ENCODE data around the gene NEK6.
A peak's percentile ranks its signal among the peaks of the same experiment; 100 is the strongest.

The NEK6 gene

DNA sequence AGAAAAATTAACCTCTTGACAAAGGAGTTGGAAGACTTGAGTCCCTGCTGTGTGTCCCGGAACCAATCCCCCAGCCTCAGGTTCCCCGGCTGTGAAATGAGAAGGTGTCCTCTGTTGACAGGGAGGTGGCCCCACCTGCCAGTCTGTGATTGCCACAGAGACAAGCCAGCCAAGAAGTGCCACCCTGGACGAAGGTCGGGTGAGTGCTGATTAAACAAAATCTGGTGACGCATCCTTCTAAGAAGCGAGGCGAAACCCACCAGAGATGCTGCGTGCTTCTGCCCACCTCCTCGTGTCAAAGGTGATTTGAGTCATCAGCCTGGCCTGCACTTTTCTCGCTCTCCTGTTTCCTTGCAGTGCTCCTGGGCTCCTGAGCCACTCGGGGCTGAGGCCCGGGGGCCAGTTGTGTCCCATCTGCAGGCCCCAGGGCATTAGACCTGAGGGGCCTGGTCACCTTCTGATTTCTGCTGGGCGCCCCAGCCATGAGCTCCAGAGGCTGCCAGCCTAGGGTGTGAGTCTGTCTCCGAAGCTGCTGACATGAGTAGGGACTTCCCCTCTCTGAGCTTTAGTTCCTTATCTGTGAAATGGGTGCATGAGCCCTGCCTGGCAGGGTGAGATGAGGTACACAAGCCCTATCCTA, 28.7 kb downstream of the NEK6 start:
- no peak overlapping the region for H3K27ac Mint-ChIP-seq
- H3K36me3 Mint-ChIP-seq (ENCODE audit: low read depth), result no peaks in the 10 kb centered on the region
- peaks cover 14% of the 10 kb centered on the region for H3K4me1 Mint-ChIP-seq (ENCODE audit: low read depth)
- no peaks in the 10 kb centered on the region for H3K9me3 Mint-ChIP-seq
- peak overlapping the region; percentile 19 for H3K4me3 Mint-ChIP-seq
- peaks cover 3% of the 10 kb centered on the region for H3K27me3 Mint-ChIP-seq (ENCODE audit: low read depth)

DNA sequence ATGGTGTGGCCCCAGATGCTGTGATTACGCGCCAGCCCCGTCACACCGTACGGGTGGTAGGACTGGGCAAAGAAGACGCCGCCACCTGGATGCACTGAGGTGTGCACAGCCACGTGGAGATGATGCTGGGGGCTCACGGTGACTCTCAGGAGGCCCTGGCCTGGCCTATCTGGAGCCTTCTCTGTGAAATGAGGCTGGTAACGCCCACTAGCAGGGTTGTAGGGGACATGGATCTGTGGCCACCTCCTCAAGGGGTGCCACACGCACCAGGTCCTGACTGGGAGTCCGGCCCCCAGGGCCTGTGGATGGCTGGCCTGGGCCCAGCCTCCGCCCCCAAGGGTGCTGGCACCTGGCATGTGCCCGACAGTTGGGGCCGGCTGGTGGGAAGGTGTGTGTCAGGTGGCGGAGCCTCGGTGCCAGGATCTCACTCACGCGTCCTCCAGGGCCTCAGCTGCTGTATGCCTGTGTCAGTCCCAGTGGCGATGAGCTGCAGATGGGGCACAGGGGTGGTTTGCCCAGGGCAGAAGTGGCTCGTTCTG, 32.4 kb downstream of the NEK6 start:
- Mint-ChIP-seq H3K4me1 (ENCODE audit: low read depth) (peaks cover 19% of the 10 kb centered on the region), H3K9me3 (no peaks in the 10 kb centered on the region), H3K27ac (no peak overlapping the region), H3K27me3 (ENCODE audit: low read depth) (peaks cover 11% of the 10 kb centered on the region), H3K36me3 (ENCODE audit: low read depth) (no peaks in the 10 kb centered on the region), H3K4me3 (no peak overlapping the region)

DNA sequence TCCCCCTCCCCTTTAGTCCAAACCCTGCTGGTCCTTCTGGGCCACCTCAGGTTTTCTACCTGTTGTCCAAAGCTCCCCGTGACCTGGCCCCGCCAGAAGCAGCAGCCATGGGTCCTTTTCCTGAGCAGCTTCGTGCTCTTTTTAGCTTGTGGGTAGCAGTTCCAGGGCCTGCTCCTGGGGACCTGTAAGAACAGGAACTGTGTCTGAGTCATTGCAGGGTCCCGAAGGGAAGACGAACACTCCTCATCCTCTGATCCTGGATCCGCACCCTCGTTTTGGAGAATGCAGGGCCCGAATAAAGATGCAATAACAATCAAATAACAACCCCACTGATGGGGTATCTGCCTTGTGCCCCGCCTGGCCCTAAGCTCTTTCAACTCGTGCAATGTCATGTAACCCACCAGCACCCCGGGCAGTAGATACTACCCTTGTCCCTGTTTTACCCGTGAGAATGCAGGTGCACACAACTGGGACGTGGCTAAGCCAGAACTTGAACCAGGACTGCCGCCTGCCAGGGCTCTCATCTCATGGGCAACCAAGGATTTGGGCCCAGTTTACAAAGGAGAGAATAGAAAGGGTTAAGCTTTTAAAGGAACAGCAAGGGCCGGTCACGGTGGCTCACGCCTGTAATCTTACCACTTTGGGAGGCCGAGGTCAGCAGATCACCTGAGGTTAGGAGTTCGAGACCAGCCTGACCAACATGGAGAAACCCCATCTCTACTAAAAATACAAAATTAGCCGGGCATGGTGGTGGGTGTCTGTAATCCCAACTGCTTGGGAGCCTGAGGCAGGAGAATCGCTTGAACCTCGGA, 33.2 kb downstream of the NEK6 start:
- peaks cover 11% of the 10 kb centered on the region for H3K27me3 Mint-ChIP-seq (ENCODE audit: low read depth)
- H3K4me3 Mint-ChIP-seq, result no peak overlapping the region
- no peaks in the 10 kb centered on the region for H3K9me3 Mint-ChIP-seq
- peaks cover 17% of the 10 kb centered on the region for H3K4me1 Mint-ChIP-seq (ENCODE audit: low read depth)
- H3K36me3 Mint-ChIP-seq (ENCODE audit: low read depth), result no peaks in the 10 kb centered on the region
- H3K27ac Mint-ChIP-seq, result no peak overlapping the region

DNA sequence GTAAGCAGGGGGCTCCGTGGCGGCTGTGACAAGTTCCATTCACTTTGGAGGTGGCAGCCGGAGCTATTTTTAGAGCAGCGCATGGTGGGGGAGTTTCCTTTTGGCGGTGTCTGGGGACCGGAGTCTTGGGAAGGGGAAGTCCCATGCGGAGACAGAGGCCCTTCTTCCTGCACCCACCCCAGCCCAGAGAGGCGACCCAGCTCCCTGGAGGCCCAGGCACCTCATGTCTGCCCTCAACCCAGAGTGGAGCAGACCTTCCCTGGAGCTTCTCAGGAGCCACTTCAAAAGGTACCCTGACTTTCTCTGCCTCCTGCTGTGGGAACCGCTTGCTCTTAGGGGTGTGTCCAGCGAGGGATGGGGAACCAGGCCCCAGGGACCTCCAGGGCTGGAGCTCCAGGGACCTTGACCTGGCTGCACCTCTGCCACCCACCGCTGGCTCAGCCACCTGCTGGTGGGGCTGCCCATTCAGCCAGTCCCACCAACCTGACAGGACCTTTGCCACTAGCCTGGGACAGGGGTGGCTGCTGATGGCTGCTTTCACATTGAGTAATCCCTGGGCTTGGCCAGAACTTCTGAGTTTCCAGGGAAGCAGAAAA, 34.1 kb downstream of the NEK6 start:
- H3K4me1 Mint-ChIP-seq (ENCODE audit: low read depth), result peaks cover 8% of the 10 kb centered on the region
- peaks cover 8% of the 10 kb centered on the region for H3K27me3 Mint-ChIP-seq (ENCODE audit: low read depth)
- H3K36me3 Mint-ChIP-seq (ENCODE audit: low read depth), result no peaks in the 10 kb centered on the region
- H3K27ac Mint-ChIP-seq, result no peak overlapping the region
- no peaks in the 10 kb centered on the region for H3K9me3 Mint-ChIP-seq
- H3K4me3 Mint-ChIP-seq, result no peak overlapping the region

DNA sequence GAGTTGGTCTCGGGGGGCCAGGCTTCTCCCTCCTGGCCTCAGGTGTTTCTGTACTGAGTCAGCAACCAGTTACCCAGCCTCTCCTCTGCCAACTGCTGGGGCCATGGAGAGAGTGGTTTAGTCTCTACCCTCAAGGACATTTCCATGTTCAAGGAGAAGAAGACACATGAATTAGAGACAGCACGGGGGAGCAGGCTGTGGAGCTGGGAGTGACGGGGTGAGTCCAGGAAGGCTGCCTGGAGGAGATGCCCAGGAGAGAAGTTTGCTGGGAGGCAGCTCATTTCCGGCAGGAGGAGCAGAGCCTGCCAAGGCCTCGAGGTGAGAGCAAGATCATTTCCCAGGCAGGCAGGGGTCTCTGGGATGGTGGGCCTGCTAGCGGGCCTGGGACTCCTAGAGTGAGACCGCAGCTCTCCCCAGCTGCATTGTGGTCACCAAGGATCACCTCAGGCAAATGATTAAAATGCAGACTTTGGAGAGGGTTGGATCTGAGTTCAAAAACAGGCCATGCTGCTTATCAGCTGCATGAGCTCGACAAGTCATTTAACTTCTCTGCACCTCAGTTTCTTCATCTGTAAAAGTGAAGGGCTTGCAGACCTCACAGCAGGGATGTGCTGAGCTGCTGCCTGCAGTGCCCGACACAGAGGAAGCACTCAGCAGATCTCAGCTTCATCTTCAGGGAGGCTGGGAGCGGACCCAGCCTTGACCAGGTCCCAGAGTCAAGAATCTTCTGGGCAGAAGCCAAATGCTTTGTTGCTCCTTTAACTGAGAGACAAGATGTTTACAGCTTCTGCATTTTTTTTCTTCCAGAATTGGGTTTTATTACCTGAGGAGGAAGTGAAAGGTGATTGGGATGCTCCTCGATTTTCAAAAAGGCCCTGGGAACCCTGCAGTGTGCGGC, 35.2 kb downstream of the NEK6 start:
- Mint-ChIP-seq H3K27ac (no peak overlapping the region), H3K27me3 (ENCODE audit: low read depth) (peaks cover 8% of the 10 kb centered on the region)

DNA sequence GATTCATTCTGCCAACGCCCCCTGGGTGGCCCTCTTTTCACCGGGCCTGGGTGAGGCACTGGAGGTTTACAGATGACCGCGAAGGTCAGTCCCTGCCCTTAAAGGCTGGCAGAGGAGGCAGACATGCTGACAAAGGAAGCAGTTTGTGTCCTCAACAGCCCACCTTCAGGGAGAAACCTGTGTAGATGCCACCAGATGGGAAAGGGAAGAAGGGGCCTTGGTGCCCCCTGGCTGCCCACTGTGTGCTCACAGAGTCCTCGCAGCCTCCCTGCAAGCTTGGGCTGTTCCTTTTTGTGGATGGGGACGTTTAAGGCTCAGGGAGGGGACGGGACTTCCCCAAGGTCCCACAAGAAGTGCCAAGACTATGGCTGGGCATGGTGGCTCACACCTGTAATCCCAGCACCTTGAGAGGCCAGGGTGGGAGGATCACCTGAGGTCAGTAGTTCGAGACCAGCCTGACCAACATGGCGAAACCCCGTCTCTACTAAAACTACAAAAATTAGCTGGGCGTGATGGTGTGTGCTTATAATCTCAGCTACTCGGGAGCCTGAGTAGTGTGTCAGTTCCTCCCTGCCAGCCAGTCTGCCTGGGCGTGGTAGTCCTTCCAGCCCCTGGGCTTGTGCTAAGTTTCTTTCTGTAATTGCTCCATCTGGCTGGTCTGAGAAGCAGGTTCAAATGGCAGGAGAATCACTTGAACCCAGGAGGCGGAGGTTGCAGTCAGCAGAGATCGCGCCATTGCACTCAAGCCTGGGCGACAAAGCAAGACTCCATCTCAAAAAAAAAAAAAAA, 36.2 kb downstream of the NEK6 start:
- no peaks in the 10 kb centered on the region for H3K36me3 Mint-ChIP-seq (ENCODE audit: low read depth)
- H3K4me1 Mint-ChIP-seq (ENCODE audit: low read depth), result peaks cover 8% of the 10 kb centered on the region
- H3K27me3 Mint-ChIP-seq (ENCODE audit: low read depth), result peaks cover 8% of the 10 kb centered on the region
- H3K4me3 Mint-ChIP-seq, result no peak overlapping the region
- H3K27ac Mint-ChIP-seq, result no peak overlapping the region
- no peaks in the 10 kb centered on the region for H3K9me3 Mint-ChIP-seq

More for the DNA sequence above, 35.2 kb downstream of the NEK6 start:
- Mint-ChIP-seq H3K9me3 (no peaks in the 10 kb centered on the region), H3K4me3 (no peak overlapping the region), H3K36me3 (ENCODE audit: low read depth) (no peaks in the 10 kb centered on the region), H3K4me1 (ENCODE audit: low read depth) (peaks cover 8% of the 10 kb centered on the region)

DNA sequence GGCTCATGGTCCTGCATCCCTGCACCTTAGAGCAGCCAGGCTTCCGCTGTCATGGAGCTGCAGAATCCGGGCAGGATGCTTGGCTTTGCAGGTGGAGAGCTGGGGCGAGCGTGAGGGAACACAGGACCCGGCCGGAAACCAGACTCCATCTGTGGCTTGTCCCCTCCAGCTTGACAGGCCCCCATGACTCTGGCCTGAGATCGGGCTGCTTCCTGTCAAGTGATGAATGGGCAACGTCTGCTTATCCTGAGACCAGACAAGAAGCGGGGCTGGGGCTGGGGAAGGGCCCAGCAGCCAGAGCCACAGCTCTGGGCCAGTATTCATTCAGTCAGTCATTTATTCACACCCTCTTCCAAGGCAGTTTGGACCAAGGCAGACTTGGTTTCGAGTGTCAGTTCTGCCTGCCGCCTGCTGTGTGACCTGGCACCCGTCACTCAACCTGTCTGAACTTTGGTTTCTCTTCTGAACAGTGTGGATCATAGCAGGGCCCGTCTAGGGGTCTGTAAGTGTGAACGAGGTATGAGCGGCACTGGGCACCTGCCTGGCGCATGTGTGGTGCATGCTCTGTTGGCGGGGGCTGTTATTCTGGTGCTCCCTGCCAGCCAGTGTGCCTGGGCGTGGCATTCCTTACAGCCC, 37.5 kb downstream of the NEK6 start:
- H3K36me3 Mint-ChIP-seq (ENCODE audit: low read depth), result no peaks in the 10 kb centered on the region
- H3K9me3 Mint-ChIP-seq, result no peaks in the 10 kb centered on the region
- H3K27me3 Mint-ChIP-seq (ENCODE audit: low read depth), result peaks cover 8% of the 10 kb centered on the region
- H3K27ac Mint-ChIP-seq, result no peak overlapping the region
- peaks cover 8% of the 10 kb centered on the region for H3K4me1 Mint-ChIP-seq (ENCODE audit: low read depth)
- H3K4me3 Mint-ChIP-seq, result no peak overlapping the region

DNA sequence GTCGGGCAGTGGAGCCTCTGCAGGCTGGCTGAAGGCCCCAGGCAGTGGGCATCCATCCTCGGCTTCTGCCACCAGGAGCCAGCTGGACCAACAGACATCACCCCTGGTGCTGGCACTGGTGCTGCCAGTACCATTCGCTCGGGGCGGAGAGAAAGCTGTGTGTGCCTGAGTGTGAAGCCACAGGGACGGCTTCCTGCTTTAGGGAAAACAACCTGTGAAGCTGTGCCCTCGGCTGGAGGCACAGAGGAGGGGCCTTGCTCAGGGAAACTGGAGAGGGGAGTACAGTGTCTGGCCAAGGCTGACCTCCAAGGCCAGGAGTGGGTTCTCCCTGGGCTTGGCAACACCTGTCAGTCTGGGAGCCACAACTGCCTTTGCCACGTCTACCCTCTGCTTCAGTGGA, 38.3 kb downstream of the NEK6 start:
- no peaks in the 10 kb centered on the region for H3K36me3 Mint-ChIP-seq (ENCODE audit: low read depth)
- no peak overlapping the region for H3K27ac Mint-ChIP-seq
- H3K27me3 Mint-ChIP-seq (ENCODE audit: low read depth), result peaks cover 8% of the 10 kb centered on the region
- no peaks in the 10 kb centered on the region for H3K9me3 Mint-ChIP-seq
- peaks cover 6% of the 10 kb centered on the region for H3K4me1 Mint-ChIP-seq (ENCODE audit: low read depth)
- no peak overlapping the region for H3K4me3 Mint-ChIP-seq

DNA sequence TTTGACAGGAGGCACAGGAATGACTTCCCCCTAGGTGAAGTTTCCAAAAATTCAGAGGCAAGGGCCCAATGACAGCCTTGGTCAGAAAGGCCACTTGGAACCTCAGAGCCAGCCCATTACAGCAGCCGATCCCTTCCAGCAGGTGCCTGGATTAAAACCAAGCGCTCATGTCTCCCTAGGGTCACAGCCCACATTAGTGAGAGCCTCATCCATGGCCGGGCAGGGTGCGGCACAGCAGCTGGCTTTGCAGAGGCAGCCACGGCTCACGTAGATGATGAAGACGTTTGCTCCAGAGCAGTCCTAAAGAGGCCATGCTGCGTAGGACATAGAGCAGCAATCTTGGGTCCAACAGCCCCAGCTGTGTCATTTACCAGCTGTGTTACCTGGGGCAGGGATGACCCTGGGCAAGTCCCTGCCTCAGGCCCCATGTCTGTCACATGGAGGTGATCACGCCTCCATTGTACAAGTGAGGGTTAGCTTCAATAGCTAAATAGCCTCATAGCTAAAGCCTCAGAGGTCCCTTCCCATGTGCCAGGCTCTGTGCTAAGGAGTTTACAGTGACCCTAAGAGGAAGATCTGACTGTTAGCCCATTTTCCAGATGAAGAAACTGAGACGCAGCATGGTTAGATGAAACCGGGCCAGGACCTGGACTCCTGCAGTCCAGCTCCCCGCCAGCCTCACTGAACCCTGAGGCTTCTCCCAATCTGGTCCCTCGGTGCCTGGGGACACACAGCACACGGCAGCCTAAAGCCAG, 39.2 kb downstream of the NEK6 start:
- Mint-ChIP-seq H3K27ac (no peak overlapping the region), H3K4me1 (ENCODE audit: low read depth) (peaks cover 2% of the 10 kb centered on the region), H3K9me3 (no peaks in the 10 kb centered on the region), H3K4me3 (no peak overlapping the region), H3K27me3 (ENCODE audit: low read depth) (peaks cover 8% of the 10 kb centered on the region), H3K36me3 (ENCODE audit: low read depth) (no peaks in the 10 kb centered on the region)

DNA sequence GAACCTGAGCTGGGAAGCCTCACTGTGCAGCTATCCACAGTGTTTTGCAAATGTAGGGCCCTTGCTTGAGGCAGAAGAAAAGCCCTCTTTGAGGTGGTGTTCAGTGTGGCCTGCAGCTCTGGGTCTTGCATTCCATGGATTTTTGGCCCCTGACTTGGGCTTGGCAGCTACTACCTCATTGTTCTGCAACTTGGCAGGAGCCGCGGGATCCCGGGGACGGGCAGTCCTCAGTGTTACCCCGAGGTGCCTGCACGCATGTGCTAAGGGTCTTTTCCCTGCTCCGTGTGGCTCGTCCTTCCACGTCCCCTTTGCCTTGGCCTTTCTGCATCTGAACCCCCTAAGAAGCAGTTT, 39.8 kb downstream of the NEK6 start:
- Mint-ChIP-seq H3K4me1 (ENCODE audit: low read depth) (peaks cover 2% of the 10 kb centered on the region), H3K4me3 (no peak overlapping the region), H3K27me3 (ENCODE audit: low read depth) (peaks cover 8% of the 10 kb centered on the region)

DNA sequence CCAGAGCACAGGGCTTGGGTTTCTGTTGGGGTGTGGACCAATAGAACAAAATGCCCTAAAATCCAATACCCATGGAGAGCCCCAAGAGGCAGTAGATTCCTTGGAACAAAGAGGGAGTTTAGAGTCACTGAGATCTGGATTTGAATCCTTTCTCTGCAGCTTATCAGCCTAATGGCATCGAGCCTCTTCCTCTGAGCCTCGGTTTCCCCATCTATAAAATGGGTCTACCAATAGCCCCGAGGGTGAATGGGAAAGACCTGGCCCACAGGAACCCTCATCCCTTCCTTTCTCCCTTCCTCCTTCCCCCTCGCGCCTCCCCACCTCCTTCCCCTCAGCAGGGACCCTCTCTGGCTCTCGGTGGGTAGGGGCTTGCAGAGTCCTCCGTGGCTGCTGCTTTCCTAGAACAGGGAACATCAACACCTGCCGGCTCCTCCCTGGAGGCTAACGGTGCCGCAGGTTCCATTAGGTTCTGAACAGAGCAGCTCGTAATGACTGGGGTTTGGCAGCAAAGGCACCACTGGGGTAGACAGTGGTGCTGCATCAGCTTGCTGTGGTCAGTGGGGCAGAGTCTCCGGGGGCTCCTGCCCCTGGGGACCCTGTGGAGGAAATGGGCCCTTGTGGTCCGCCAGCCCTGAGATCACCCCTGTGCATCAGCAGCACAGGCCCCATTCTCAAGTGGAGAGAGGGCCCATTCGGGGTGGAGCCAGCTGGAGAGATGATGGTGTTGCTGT, 40.3 kb downstream of the NEK6 start:
- H3K9me3 Mint-ChIP-seq, result no peaks in the 10 kb centered on the region
- H3K27me3 Mint-ChIP-seq (ENCODE audit: low read depth), result peaks cover 8% of the 10 kb centered on the region
- no peaks in the 10 kb centered on the region for H3K36me3 Mint-ChIP-seq (ENCODE audit: low read depth)
- no peak overlapping the region for H3K27ac Mint-ChIP-seq
- peaks cover 2% of the 10 kb centered on the region for H3K4me1 Mint-ChIP-seq (ENCODE audit: low read depth)
- H3K4me3 Mint-ChIP-seq, result no peak overlapping the region

More for the DNA sequence above, 39.8 kb downstream of the NEK6 start:
- no peak overlapping the region for H3K27ac Mint-ChIP-seq
- H3K36me3 Mint-ChIP-seq (ENCODE audit: low read depth), result no peaks in the 10 kb centered on the region
- H3K9me3 Mint-ChIP-seq, result no peaks in the 10 kb centered on the region

DNA sequence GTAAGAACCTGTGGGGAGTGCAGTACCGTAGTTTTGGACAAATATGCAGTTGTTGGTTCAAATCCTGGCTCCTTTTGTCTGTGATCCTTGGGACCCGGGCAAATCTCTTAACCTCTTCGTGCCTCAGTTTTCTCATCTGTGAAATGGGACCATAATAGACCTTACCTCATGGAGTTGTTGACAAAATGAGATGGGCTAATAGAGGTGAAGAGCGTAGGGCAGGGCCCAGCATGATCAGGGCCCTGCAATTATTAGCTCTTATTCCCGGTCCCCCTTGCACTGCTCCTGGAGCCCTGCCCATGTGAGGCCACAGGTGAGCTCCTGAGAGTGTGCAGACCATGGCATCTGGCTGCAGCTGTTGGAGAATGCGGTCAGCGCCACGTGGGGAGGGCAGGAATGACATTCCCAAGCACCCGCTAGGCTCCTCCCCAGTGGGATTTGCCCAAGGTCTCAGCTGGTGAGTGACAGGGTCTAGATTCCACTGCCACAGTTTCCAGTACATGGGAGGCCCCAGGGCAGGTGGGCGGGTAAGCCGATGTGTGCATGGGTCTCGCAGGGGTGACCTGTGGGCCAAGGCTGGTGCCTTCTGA, 41.0 kb downstream of the NEK6 start:
- peaks cover 8% of the 10 kb centered on the region for H3K27me3 Mint-ChIP-seq (ENCODE audit: low read depth)
- no peak overlapping the region for H3K27ac Mint-ChIP-seq
- H3K4me1 Mint-ChIP-seq (ENCODE audit: low read depth), result no peaks in the 10 kb centered on the region

More for the DNA sequence above, 41.0 kb downstream of the NEK6 start:
- Mint-ChIP-seq H3K4me3 (no peak overlapping the region), H3K36me3 (ENCODE audit: low read depth) (no peaks in the 10 kb centered on the region), H3K9me3 (no peaks in the 10 kb centered on the region)
